GM23248 (cell line): ENCODE data around the gene FAM174A.

ENCODE experiments used
- EZH2 ChIP-seq: fragments of 200-600 bp; sonication (generic); IDR thresholded peaks from 2 replicates; pipeline ENCODE4 v1.6.1; 2018; ENCODE audit warnings: antibody characterized with exemption, mild to moderate bottlenecking; ENCODE audit not compliant: insufficient read depth, poor library complexity, severe bottlenecking
- EZH2phosphoT487 ChIP-seq: fragments of 200-600 bp; sonication (generic); IDR thresholded peaks from 2 replicates; pipeline ENCODE4 v1.6.1; 2018; ENCODE audit warnings: antibody characterized with exemption, moderate library complexity, mild to moderate bottlenecking, low read depth; ENCODE audit not compliant: insufficient read depth

GRCh38 chr5:100598446-100598845, 63.3 kb downstream of the FAM174A start:
- TF ChIP-seq EZH2 (no peak), EZH2phosphoT487 (no peak)
